H1 (cell line): ENCODE measurements around the gene PITX3. TPM values are rescaled to one million over a fixed set of nuclear protein-coding genes. Genes with fewer than 3 reads are reported as not detected.

ENCODE experiments used
- CTCF ChIA-PET: fragments of 300-600 bp; sonication (Branson Sonifier 250); formaldehyde crosslinking; loops from one replicate; lab custom pipeline; 2021; ENCODE audit not compliant: partially characterized antibody; lab: Charles Lee
- POLR2A ChIA-PET: fragments of 300-600 bp; sonication (Branson Sonifier 250); formaldehyde crosslinking; loops from one replicate; lab custom pipeline; 2021; ENCODE audit warnings: inconsistent platforms; ENCODE audit not compliant: partially characterized antibody; lab: Charles Lee
- DNase-seq, 2 experiments: peaks; one replicate each; pipeline versions ENCODE4 v3.0.0 to v3.0.0-alpha.2; 2010 to 2022; ENCODE audit warnings: low spot score in 2 of 2, low read depth in 1 of 2, mixed read lengths in 1 of 2
- FAIRE-seq: peaks from 2 replicates; lab custom pipeline; 2011; peaks lifted over from hg19 to GRCh38; lab: Jason Lieb, UNC
- H2AFZ ChIP-seq: 2 replicates; pipeline ENCODE4 v1.8.1; 2012; ENCODE audit warnings: low read length, inconsistent platforms
- H2AK5ac ChIP-seq: 2 replicates; pipeline ENCODE4 v1.6.1; 2013; ENCODE audit warnings: low read depth, low read length
- H2BK120ac ChIP-seq: replicated peaks from 2 replicates; pipeline ENCODE3; 2013; ENCODE audit warnings: low read depth, low read length, inconsistent platforms
- H2BK12ac ChIP-seq: 2 replicates; pipeline ENCODE4 v1.6.1; 2013; ENCODE audit warnings: low read depth, low read length
- H2BK15ac ChIP-seq: 2 replicates; pipeline ENCODE4 v1.6.1; 2013; ENCODE audit warnings: low read length
- H2BK20ac ChIP-seq: 2 replicates; pipeline ENCODE4 v1.6.1; 2013; ENCODE audit warnings: low read length
- H2BK5ac ChIP-seq: 2 replicates; pipeline ENCODE4 v1.6.1; 2013; ENCODE audit warnings: low read depth, low read length
- H3K14ac ChIP-seq: 2 replicates; pipeline ENCODE4 v1.6.1; 2013; ENCODE audit warnings: inconsistent platforms; ENCODE audit not compliant: insufficient read length
- H3K18ac ChIP-seq: 2 replicates; pipeline ENCODE4 v1.6.1; 2013; ENCODE audit warnings: low read length; ENCODE audit errors: extremely low read depth
- H3K23ac ChIP-seq: 2 replicates; pipeline ENCODE4 v1.6.1; 2013; ENCODE audit warnings: inconsistent platforms; ENCODE audit not compliant: insufficient read length
- H3K23me2 ChIP-seq: 2 replicates; pipeline ENCODE4 v1.6.1; 2013; ENCODE audit warnings: low read depth, low read length
- H3K27ac ChIP-seq: 2 replicates; pipeline ENCODE4 v1.6.1; 2011; ENCODE audit warnings: low read depth, low read length, inconsistent platforms
- H3K27me3 ChIP-seq, 4 experiments: replicated peaks in 1 of 4; 1 replicate in 1 of 4; 2 replicates in 3 of 4; pipeline versions ENCODE4 v1.6.1 to v1.8.1; 2011 to 2013; ENCODE audit warnings: low read length in 3 of 4, mild to moderate bottlenecking in 3 of 4, inconsistent platforms in 2 of 4, mixed read lengths in 2 of 4, moderate library complexity in 1 of 4; ENCODE audit not compliant: control insufficient read depth in 3 of 4, insufficient read depth in 3 of 4; ENCODE audit errors: extremely low read depth in 1 of 4
- H3K36me3 ChIP-seq, 4 experiments: 2 replicates each; pipeline versions ENCODE4 v1.6.1 to v1.8.1; 2011 to 2013; ENCODE audit warnings: mild to moderate bottlenecking in 4 of 4, low read length in 3 of 4, moderate library complexity in 2 of 4, control low read depth in 1 of 4, inconsistent platforms in 1 of 4; ENCODE audit not compliant: insufficient read depth in 4 of 4, control insufficient read depth in 2 of 4
- H3K4ac ChIP-seq: replicated peaks from 2 replicates; pipeline ENCODE3; 2013; ENCODE audit warnings: low read length, low read depth, mixed read lengths, inconsistent platforms; ENCODE audit not compliant: insufficient read length
- H3K4me1 ChIP-seq, 4 experiments: replicated peaks in 1 of 4; 1 replicate in 1 of 4; 2 replicates in 3 of 4; pipeline versions ENCODE4 v1.6.1 to v1.8.1; 2011 to 2013; ENCODE audit warnings: low read length in 3 of 4, inconsistent platforms in 2 of 4, mixed read lengths in 1 of 4; ENCODE audit not compliant: insufficient read depth in 4 of 4, control insufficient read depth in 3 of 4
- H3K4me2 ChIP-seq, 2 experiments: 2 replicates each; pipeline versions ENCODE4 v1.6.1 to v1.8.1; 2011 to 2013; ENCODE audit warnings: low read depth in 2 of 2, low read length in 2 of 2, control low read depth in 1 of 2, inconsistent platforms in 1 of 2, mild to moderate bottlenecking in 1 of 2; ENCODE audit not compliant: insufficient read depth in 1 of 2
- H3K4me3 ChIP-seq, 4 experiments: fragments of 200-600, 300-600 bp in 1 of 4; sonication (generic), shearing (Covaris generic), sonication (Bioruptor Twin) in 1 of 4; 2 replicates each; pipeline versions ENCODE4 v1.5.1 to v1.8.1; 2011 to 2016; ENCODE audit warnings: low read length in 4 of 4, low read depth in 3 of 4, control low read depth in 2 of 4, inconsistent platforms in 2 of 4, mild to moderate bottlenecking in 2 of 4, mixed read lengths in 1 of 4, moderate library complexity in 1 of 4; ENCODE audit not compliant: insufficient read depth in 2 of 4; ENCODE audit errors: extremely low read depth in 1 of 4
- H3K56ac ChIP-seq: replicated peaks from 2 replicates; pipeline ENCODE3; 2013; ENCODE audit warnings: low read depth, mild to moderate bottlenecking, mixed read lengths, low read length, inconsistent platforms; ENCODE audit not compliant: insufficient read length
- H3K79me1 ChIP-seq: 2 replicates; pipeline ENCODE4 v1.6.1; 2013; ENCODE audit warnings: low read depth, low read length, control low read depth
- H3K79me2 ChIP-seq, 2 experiments: 2 replicates each; pipeline versions ENCODE4 v1.6.1 to v1.8.1; 2012 to 2013; ENCODE audit warnings: low read length in 2 of 2, mild to moderate bottlenecking in 2 of 2, inconsistent platforms in 1 of 2; ENCODE audit not compliant: insufficient read depth in 2 of 2, control insufficient read depth in 1 of 2
- H3K9ac ChIP-seq, 4 experiments: replicated peaks in 1 of 4; 1 replicate in 1 of 4; 2 replicates in 3 of 4; pipeline versions ENCODE4 v1.6.1 to v1.8.1; 2011 to 2013; ENCODE audit warnings: low read depth in 3 of 4, low read length in 3 of 4, control low read depth in 2 of 4, mild to moderate bottlenecking in 2 of 4, moderate library complexity in 2 of 4, inconsistent platforms in 1 of 4; ENCODE audit errors: extremely low read depth in 1 of 4
- H3K9me3 ChIP-seq, 2 experiments: 2 replicates each; pipeline versions ENCODE4 v1.6.1 to v1.8.1; 2012 to 2013; ENCODE audit warnings: mild to moderate bottlenecking in 2 of 2, moderate library complexity in 2 of 2, control low read depth in 1 of 2, inconsistent platforms in 1 of 2, low read depth in 1 of 2, low read length in 1 of 2, mixed read lengths in 1 of 2; ENCODE audit not compliant: insufficient read depth in 2 of 2
- H4K20me1 ChIP-seq, 2 experiments: replicated peaks in 1 of 2; 2 replicates each; pipeline versions ENCODE3 to v1.8.1; 2011 to 2013; ENCODE audit warnings: inconsistent platforms in 2 of 2, low read length in 2 of 2, mild to moderate bottlenecking in 1 of 2; ENCODE audit not compliant: insufficient read depth in 2 of 2, control insufficient read depth in 1 of 2
- H4K5ac ChIP-seq: 2 replicates; pipeline ENCODE4 v1.6.1; 2013; ENCODE audit warnings: low read length, low read depth, mixed read lengths, inconsistent platforms; ENCODE audit not compliant: insufficient read length
- H4K8ac ChIP-seq: 2 replicates; pipeline ENCODE4 v1.8.0; 2013; ENCODE audit warnings: mild to moderate bottlenecking, moderate library complexity, low read length, inconsistent platforms; ENCODE audit not compliant: insufficient read depth; ENCODE audit errors: extremely low read depth
- H4K91ac ChIP-seq: replicated peaks from 2 replicates; pipeline ENCODE3; 2013; ENCODE audit warnings: low read length, mixed read lengths, inconsistent platforms; ENCODE audit not compliant: insufficient read length
- CBX5 ChIP-seq: fragments of 300-800, 300-1000 bp; sonication (generic); IDR thresholded peaks from 2 replicates; pipeline ENCODE4 v1.7.1; 2016; ENCODE audit warnings: antibody characterized with exemption, low read length, low read depth
- CTBP2 ChIP-seq: IDR thresholded peaks from 2 replicates; pipeline ENCODE4 v1.7.0; 2011; ENCODE audit warnings: borderline replicate concordance, mild to moderate bottlenecking, moderate library complexity, mixed read lengths, low read length; ENCODE audit not compliant: insufficient read depth, insufficient read length
- HDAC6 ChIP-seq: IDR thresholded peaks from one replicate; pipeline ENCODE4 v1.7.1; 2012; ENCODE audit warnings: low read depth, mild to moderate bottlenecking, inconsistent platforms, low read length, moderate library complexity
- JUN ChIP-seq: IDR thresholded peaks from 2 replicates; pipeline ENCODE4 v1.6.1; 2011; ENCODE audit warnings: low read depth, mild to moderate bottlenecking, improper control_type of control experiment, low read length
- MAFK ChIP-seq: IDR thresholded peaks from 2 replicates; pipeline ENCODE4 v1.6.1; 2012; ENCODE audit warnings: low read depth, mild to moderate bottlenecking, improper control_type of control experiment, low read length
- NRF1 ChIP-seq: IDR thresholded peaks from 2 replicates; pipeline ENCODE4 v1.6.1; 2011; ENCODE audit warnings: mild to moderate bottlenecking, low read depth, low read length, improper control_type of control experiment
- RAD21 ChIP-seq, 2 experiments: IDR thresholded peaks in 1 of 2; conservative IDR thresholded peaks in 1 of 2; 2 replicates each; pipeline ENCODE4 v1.6.1; 2011; ENCODE audit warnings: low read depth in 2 of 2, low read length in 2 of 2, improper control_type of control experiment in 1 of 2, inconsistent platforms in 1 of 2, mild to moderate bottlenecking in 1 of 2, moderate library complexity in 1 of 2
- SIRT6 ChIP-seq: IDR thresholded peaks from one replicate; pipeline ENCODE4 v1.7.1; 2012; ENCODE audit warnings: low read length, inconsistent platforms
- SP2 ChIP-seq: IDR thresholded peaks from 2 replicates; pipeline ENCODE4 v1.6.1; 2012; ENCODE audit warnings: mild to moderate bottlenecking, low read length, inconsistent platforms
- TAF7 ChIP-seq: optimal IDR thresholded peaks from 2 replicates; pipeline ENCODE3; 2011; ENCODE audit warnings: low read depth, mild to moderate bottlenecking, inconsistent platforms, low read length, moderate library complexity, borderline replicate concordance
- TBP ChIP-seq: IDR thresholded peaks from 2 replicates; pipeline ENCODE4 v1.6.1; 2011; ENCODE audit warnings: low read depth, low read length, improper control_type of control experiment
- WGBS, 2 experiments: shearing (Covaris generic) in 1 of 2; methylation state at CpG; one replicate each; pipeline versions ENCODE4 v1.1.6 to v1.1.7; 2013 to 2015; ENCODE audit warnings: low lambda C conversion rate in 2 of 2, mixed read lengths in 2 of 2, inconsistent platforms in 1 of 2, low coverage in 1 of 2, missing lambda C conversion rate in 1 of 2; ENCODE audit not compliant: insufficient replicate concordance in 2 of 2, insufficient coverage in 1 of 2, insufficient read length in 1 of 2; ENCODE audit errors: extremely low coverage in 1 of 2, missing lambda C conversion rate in 1 of 2; 5-methylcytosine and 5-hydroxymethylcytosine counted together
- polyA plus RNA-seq, 7 experiments: library from polyadenylated mRNA; depleted of rRNA in 3 of 7; stranded (reverse) in 5 of 7; unstranded in 2 of 7; fragments of >200 nt in 5 of 7; fragments of 200-250 nt in 2 of 7; gene quantifications; 1 replicate in 5 of 7; 2 replicates in 1 of 7; 4 replicates in 1 of 7; pipeline versions ENCODE4 v1.2.1 to v1.2.3, GENCODE V29; 2011 to 2013; ENCODE audit warnings: missing spikeins in 2 of 7, mixed read lengths in 2 of 7
- total RNA-seq: library from RNA; stranded (reverse); fragmentation: NEBNext Ultra II Directional; extraction: Animal tissue kit (Norgen Biotek cat#: 25700); gene quantifications from 2 replicates; pipeline ENCODE4 v1.2.1, GENCODE V29; 2021

The PITX3 gene
- total and polyA plus RNA-seq, 2 of the 8 experiments (the other 6 are each of a cell fraction or from before 2014, with no cell fraction given) = 0.18 to 0.41 TPM

GRCh38 chr10:102208311-102209035 lies 32.8 kb downstream of the PITX3 start:
- H2BK12ac ChIP-seq = no peak overlapping the region
- peaks cover 11 to 12% of the 10 kb centered on the region in 2 experiments for H3K9me3 ChIP-seq
- no peaks in the 10 kb centered on the region for H3K36me3 ChIP-seq
- H3K27ac ChIP-seq = no peak overlapping the region
- TF ChIP-seq RAD21 (IDR thresholded peaks at IDR 0.05 in 1 of 2, conservative IDR thresholded peaks at IDR 0.05 in 1 of 2; ENCODE audit: low read depth in 2 of 2, low read length in 2 of 2) = no peak
- no peak for TF ChIP-seq TBP
- no peak for TF ChIP-seq MAFK
- TF ChIP-seq NRF1 = no peak
- TF ChIP-seq CBX5 = no peak
- no peak for TF ChIP-seq CTBP2
- TF ChIP-seq TAF7 = no peak
- no peak for TF ChIP-seq HDAC6
- no peak for TF ChIP-seq SIRT6
- no peak for TF ChIP-seq SP2
- TF ChIP-seq JUN = no peak
- no peak overlapping the region for H2BK120ac ChIP-seq
- H3K4me1 ChIP-seq = no peaks in the 10 kb centered on the region
- H3K56ac ChIP-seq = no peak overlapping the region
- no peak overlapping the region for H4K91ac ChIP-seq
- no peaks in the 10 kb centered on the region for H4K20me1 ChIP-seq
- no peak overlapping the region for H3K4me3 ChIP-seq
- H2AFZ ChIP-seq = no peak overlapping the region
- no peak overlapping the region for H2AK5ac ChIP-seq
- no peak overlapping the region for H3K4ac ChIP-seq
- H3K4me2 ChIP-seq = no peak overlapping the region
- no peak overlapping the region for H3K14ac ChIP-seq
- no peak overlapping the region for H3K18ac ChIP-seq
- H2BK20ac ChIP-seq = no peak overlapping the region
- H3K79me1 ChIP-seq = no peaks in the 10 kb centered on the region
- H3K79me2 ChIP-seq = no peaks in the 10 kb centered on the region
- H4K5ac ChIP-seq = no peak overlapping the region
- DNase-seq = no peak
- ChIA-PET CTCF (interaction anchor here (0.7 to 1.5 kb wide), 4 partner anchors 21 to 202 kb away, joined by 3 to 4 read pairs (median 3); no protein-coding TSS in a partner anchor), POLR2A (interaction anchor here (0.7 kb wide), 1 partner anchor 44 kb away, joined by 4 read pairs; no protein-coding TSS in a partner anchor)
- H3K23me2 ChIP-seq = no peaks in the 10 kb centered on the region
- H2BK5ac ChIP-seq = no peak overlapping the region
- H4K8ac ChIP-seq = no peak overlapping the region
- no peak overlapping the region for H2BK15ac ChIP-seq
- H3K23ac ChIP-seq = no peak overlapping the region
- no peak for FAIRE-seq
- H3K9ac ChIP-seq = no peak overlapping the region
- no peaks in the 10 kb centered on the region for H3K27me3 ChIP-seq
- WGBS, 2 experiments = 91% methylated on average over 5 of the region's 5 CpGs; no CpG with 5 or more reads in 1 of the 2 experiments
